B cell (primary cell): Measurements from ENCODE around the gene LDLRAD3. TPM values are rescaled to one million over a fixed set of nuclear protein-coding genes. Genes with fewer than 3 reads are reported as not detected.

Experiments
- ATAC-seq: fragments of 200-7000 bp; cut with Tn5 transposase; one replicate; pipeline ENCODE4 v1.10.0; 2021; ENCODE audit warnings: low read depth, mild to moderate bottlenecking, moderate number of reproducible peaks, moderate library complexity
- CTCF ChIA-PET: fragments of 350-600 bp; sonication (Branson Sonifier 250); formaldehyde crosslinking; loops from one replicate; lab custom pipeline; 2021; ENCODE audit warnings: antibody characterized with exemption, inconsistent platforms; lab: Charles Lee
- POLR2A ChIA-PET: fragments of 350-600 bp; sonication (Branson Sonifier 250); formaldehyde crosslinking; loops from one replicate; lab custom pipeline; 2021; ENCODE audit warnings: antibody characterized with exemption; lab: Charles Lee
- DNase-seq: peaks from one replicate; pipeline ENCODE4 v3.0.0; 2013
- H2AFZ ChIP-seq: 2 replicates; pipeline ENCODE4 v1.6.1; 2012; ENCODE audit warnings: mild to moderate bottlenecking, low read depth, low read length; ENCODE audit not compliant: insufficient read depth, poor library complexity, severe bottlenecking
- H3K27ac ChIP-seq, 2 donors: 1 replicate in 1 of 2; 2 replicates in 1 of 2; pipeline ENCODE4 v1.5.1; 2012 to 2013; ENCODE audit warnings: low read length in 2 of 2, mild to moderate bottlenecking in 2 of 2, moderate library complexity in 1 of 2
- H3K27me3 ChIP-seq, 4 experiments: fragments of 200-600 bp in 1 of 4; sonication (generic) in 1 of 4; replicated peaks in 1 of 4; 1 replicate in 2 of 4; 2 replicates in 2 of 4; pipeline versions ENCODE4 v1.6.1 to v1.7.0; 2013 to 2016; ENCODE audit warnings: low read length in 3 of 4, mild to moderate bottlenecking in 2 of 4, mixed read lengths in 1 of 4, moderate library complexity in 1 of 4; ENCODE audit not compliant: insufficient read depth in 4 of 4, control insufficient read depth in 3 of 4; ENCODE audit errors: control extremely low read depth in 1 of 4
- H3K36me3 ChIP-seq, 2 experiments: replicated peaks in 1 of 2; 1 replicate in 1 of 2; 2 replicates in 1 of 2; pipeline versions ENCODE4 v1.6.1 to v1.7.1; 2013; ENCODE audit warnings: low read length in 1 of 2; ENCODE audit not compliant: insufficient read depth in 2 of 2, control insufficient read depth in 1 of 2; ENCODE audit errors: control extremely low read depth in 1 of 2, extremely low read depth in 1 of 2
- H3K4me1 ChIP-seq, 2 donors: fragments of 200-600 bp in 1 of 2; sonication (generic) in 1 of 2; 1 replicate in 1 of 2; 2 replicates in 1 of 2; pipeline versions ENCODE4 v1.5.1 to v1.6.1; 2013 to 2017; ENCODE audit warnings: low read length in 2 of 2; ENCODE audit not compliant: control insufficient read depth in 2 of 2, insufficient read depth in 2 of 2
- H3K4me2 ChIP-seq: replicated peaks from 2 replicates; pipeline ENCODE3; 2012; ENCODE audit warnings: mild to moderate bottlenecking, low read depth, low read length; ENCODE audit not compliant: poor library complexity, severe bottlenecking
- H3K4me3 ChIP-seq, 5 experiments: fragments of 200-600 bp in 1 of 5; sonication (generic) in 1 of 5; 1 replicate in 3 of 5; 2 replicates in 2 of 5; pipeline versions ENCODE4 v1.5.1 to v1.7.0; 2011 to 2016; ENCODE audit warnings: low read length in 4 of 5, mild to moderate bottlenecking in 4 of 5, low read depth in 2 of 5, control low read depth in 1 of 5, moderate library complexity in 1 of 5; ENCODE audit not compliant: insufficient read depth in 1 of 5; ENCODE audit errors: control extremely low read depth in 1 of 5, extremely low read depth in 1 of 5
- H3K79me2 ChIP-seq: fragments of 200-600 bp; sonication (generic); one replicate; pipeline ENCODE4 v1.6.0; 2016; ENCODE audit warnings: low read length; ENCODE audit not compliant: control insufficient read depth, insufficient read depth
- H3K9ac ChIP-seq: fragments of 200-600 bp; sonication (generic); 2 replicates; pipeline ENCODE4 v1.6.1; 2017; ENCODE audit warnings: mild to moderate bottlenecking, low read length, moderate library complexity
- H3K9me3 ChIP-seq, 3 donors: one replicate each; pipeline versions ENCODE4 v1.6.1 to v1.7.1; 2013; ENCODE audit warnings: low read length in 2 of 3; ENCODE audit not compliant: control insufficient read depth in 2 of 3, insufficient read depth in 1 of 3; ENCODE audit errors: control extremely low read depth in 1 of 3
- H4K20me1 ChIP-seq: 2 replicates; pipeline ENCODE4 v1.6.0; 2012; ENCODE audit warnings: mild to moderate bottlenecking, low read length; ENCODE audit not compliant: insufficient read depth, control insufficient read depth, poor library complexity, severe bottlenecking
- H3K27ac Mint-ChIP-seq: one replicate; pipeline ENCODE4 v1.8.0; 2021; ENCODE audit warnings: mixed read lengths
- H3K27me3 Mint-ChIP-seq: one replicate; pipeline ENCODE4 v1.8.0; 2021; ENCODE audit warnings: mixed read lengths
- H3K4me1 Mint-ChIP-seq: one replicate; pipeline ENCODE4 v1.8.0; 2021; ENCODE audit warnings: mixed read lengths
- H3K4me3 Mint-ChIP-seq: one replicate; pipeline ENCODE4 v1.8.0; 2021; ENCODE audit warnings: mixed read lengths
- H3K9me3 Mint-ChIP-seq: one replicate; pipeline ENCODE4 v1.8.0; 2022; ENCODE audit warnings: mixed read lengths; ENCODE audit not compliant: insufficient read depth
- CTCF ChIP-seq: fragments of 200-600 bp; IDR thresholded peaks from one replicate; pipeline ENCODE4 v1.8.0; 2022; ENCODE audit warnings: antibody characterized with exemption, mild to moderate bottlenecking
- EZH2 ChIP-seq: IDR thresholded peaks from 2 replicates; pipeline ENCODE4 v1.6.1; 2012; ENCODE audit warnings: borderline replicate concordance, low read depth, mild to moderate bottlenecking, moderate library complexity, low read length; ENCODE audit not compliant: insufficient read depth, poor library complexity, severe bottlenecking
- WGBS: methylation state at CpG from one replicate; pipeline ENCODE4 v1.1.5; 2013; ENCODE audit warnings: missing lambda C conversion rate; ENCODE audit not compliant: insufficient coverage; 5-methylcytosine and 5-hydroxymethylcytosine counted together
- intact Hi-C: fragments of 100-400 bp; cut with micrococcal nuclease; formaldehyde crosslinking; loops from one replicate; pipeline ENCODE4 v1.10.0; 2022
- polyA plus RNA-seq: library from polyadenylated mRNA; depleted of rRNA; stranded (reverse); fragments of >200 nt; gene quantifications from 2 replicates; pipeline ENCODE4 v1.2.3, GENCODE V29; 2012
- total RNA-seq, 2 donors: library from RNA; stranded (reverse); fragments of 120-200 nt in 1 of 2; gene quantifications; 1 replicate in 1 of 2; 2 replicates in 1 of 2; pipeline versions ENCODE4 v1.2.3 to v1.2.4, GENCODE V29; 2013 to 2022

LDLRAD3 gene
- total and polyA plus RNA-seq, 2 donors (not counting 1 experiment from before 2014, with no cell fraction given) = 0.01 TPM; not detected in 1

DNA sequence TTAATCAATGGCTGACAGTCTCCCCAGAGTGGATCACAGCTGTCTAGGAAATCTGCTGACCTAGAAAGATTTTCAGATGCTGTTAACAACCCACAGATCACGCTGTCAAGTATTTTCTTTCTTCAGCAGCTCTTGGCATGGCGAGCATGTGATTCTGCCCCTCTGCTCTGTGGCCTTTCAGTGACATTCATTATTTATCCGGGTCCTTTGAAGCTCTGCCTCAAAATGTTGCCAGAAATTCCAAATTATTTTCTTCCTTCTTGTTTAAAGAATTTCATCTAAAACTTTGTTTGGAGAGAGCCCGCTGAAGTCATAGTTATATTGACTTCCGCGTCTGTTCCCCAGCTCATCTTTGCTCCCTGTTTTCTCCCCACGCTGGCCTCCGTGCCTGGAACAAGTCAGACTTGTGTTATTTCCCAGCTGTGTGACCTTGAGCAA is 211.3 kb downstream of the LDLRAD3 start:
- ATAC-seq = no peak
- Histone ChIP-seq H3K9me3 (no peaks in the 10 kb centered on the region), H3K27ac (no peak overlapping the region), H3K4me3 (no peak overlapping the region), H3K79me2 (no peaks in the 10 kb centered on the region), H2AFZ (no peak overlapping the region), H4K20me1 (no peaks in the 10 kb centered on the region), H3K27me3 (peaks cover 0 to 3% (median 0%) of the 10 kb centered on the region in 4 experiments), H3K4me1 (no peaks in the 10 kb centered on the region), H3K9ac (no peak overlapping the region), H3K4me2 (no peak overlapping the region), H3K36me3 (no peaks in the 10 kb centered on the region)
- POLR2A ChIA-PET = no interaction called here
- TF ChIP-seq EZH2 (no peak), CTCF (no peak)
- CTCF ChIA-PET = interaction anchor here (0.7 kb wide), 1 partner anchor 13 kb away, joined by 3 read pairs; no protein-coding TSS in a partner anchor
- H3K9me3 Mint-ChIP-seq = no peaks in the 10 kb centered on the region
- H3K27ac Mint-ChIP-seq = no peak overlapping the region
- DNase-seq = no peak
- no peaks in the 10 kb centered on the region for H3K4me1 Mint-ChIP-seq
- WGBS = 90% methylated on average over 5 of the region's 8 CpGs
- H3K27me3 Mint-ChIP-seq = peaks cover 19% of the 10 kb centered on the region
- no peak overlapping the region for H3K4me3 Mint-ChIP-seq
- intact Hi-C loops = no loop called here

GRCh38 chr11:36155770-36156160 is 211.9 kb downstream of the LDLRAD3 start:
- 94% methylated on average over 2 of the region's 6 CpGs for WGBS
- Histone ChIP-seq H3K9ac (no peak overlapping the region), H4K20me1 (no peaks in the 10 kb centered on the region), H3K27ac (no peak overlapping the region), H3K36me3 (no peaks in the 10 kb centered on the region), H3K27me3 (peaks cover 0 to 3% (median 0%) of the 10 kb centered on the region in 4 experiments), H3K4me1 (no peaks in the 10 kb centered on the region), H3K79me2 (no peaks in the 10 kb centered on the region), H3K4me3 (no peak overlapping the region), H2AFZ (no peak overlapping the region), H3K4me2 (no peak overlapping the region), H3K9me3 (no peaks in the 10 kb centered on the region)
- CTCF ChIA-PET = interaction anchor here (1.1 kb wide), 1 partner anchor 540 kb away, joined by 3 read pairs; no protein-coding TSS in a partner anchor
- no peak for DNase-seq
- POLR2A ChIA-PET = no interaction called here
- Mint-ChIP-seq H3K27ac (no peak overlapping the region), H3K9me3 (no peaks in the 10 kb centered on the region), H3K4me3 (no peak overlapping the region), H3K27me3 (peaks cover 18% of the 10 kb centered on the region), H3K4me1 (no peaks in the 10 kb centered on the region)
- ATAC-seq = no peak
- intact Hi-C loops = no loop called here
- TF ChIP-seq EZH2 (no peak), CTCF (no peak)
